Measurements from ENCODE around the gene KCNQ1. TPM values are rescaled to one million over a fixed set of nuclear protein-coding genes. Genes with fewer than 3 reads are reported as not detected.

Gene KCNQ1
- polyA plus RNA-seq, 1 of the 3 experiments (the other 2 are of a cell fraction), result 0.05 TPM

- H3K27me3 ChIP-seq (ENCODE audit: insufficient read depth), result no peaks in the 10 kb centered on the region
Measured at GRCh38 chr11:2555336-2555735, 110.5 kb downstream of the KCNQ1 start.

More at GRCh38 chr11:2555336-2555735, 110.5 kb downstream of the KCNQ1 start:
- TF ChIP-seq GABPA (IDR thresholded peaks at IDR 0.05; ENCODE audit: low read depth) (no peak), MEF2A (IDR thresholded peaks at IDR 0.05; ENCODE audit: borderline replicate concordance, low read depth) (no peak), USF1 (IDR thresholded peaks at IDR 0.05; ENCODE audit: borderline replicate concordance, low read depth) (no peak), SIN3A (IDR thresholded peaks at IDR 0.05; ENCODE audit: borderline replicate concordance, low read depth, low read length) (no peak), RCOR1 (IDR thresholded peaks at IDR 0.05; ENCODE audit: low read length) (no peak), TEAD4 (IDR thresholded peaks at IDR 0.05; ENCODE audit: borderline replicate concordance, insufficient read depth) (no peak), JUND (IDR thresholded peaks at IDR 0.05) (no peak), EP300 (IDR thresholded peaks at IDR 0.05; ENCODE audit: borderline replicate concordance in 1 of 2, low read depth in 1 of 2, low read length in 1 of 2) (no peak), IRF3 (IDR thresholded peaks at IDR 0.05; ENCODE audit: low read depth, low read length) (no peak), SMC3 (IDR thresholded peaks at IDR 0.05; ENCODE audit: low read depth, low read length) (no peak), CTCF (IDR thresholded peaks at IDR 0.05) (no peak), YY1 (IDR thresholded peaks at IDR 0.05; ENCODE audit: low read depth) (no peak), FOSL2 (IDR thresholded peaks at IDR 0.05; ENCODE audit: borderline replicate concordance, low read depth) (no peak)
- no peak overlapping the region for H3K4me3 ChIP-seq (ENCODE audit: low read depth in 2 of 2, low read length in 1 of 2)
- no peaks in the 10 kb centered on the region for H3K9me2 ChIP-seq
- no peaks in the 10 kb centered on the region for H3K9me3 ChIP-seq
- H3K4me1 ChIP-seq (ENCODE audit: control insufficient read depth in 1 of 2, insufficient read depth in 2 of 2, low read depth in 1 of 2, low read length in 1 of 2), result no peaks in the 10 kb centered on the region
- no peaks in the 10 kb centered on the region for H3K79me2 ChIP-seq (ENCODE audit: insufficient read depth)
- no peak overlapping the region for H2AFZ ChIP-seq (ENCODE audit: low read depth)
- H3K27ac ChIP-seq (ENCODE audit: low read depth in 2 of 2, low read length in 1 of 2), result no peak overlapping the region
- H3K4me2 ChIP-seq, result no peak overlapping the region
- no peaks in the 10 kb centered on the region for H3K36me3 ChIP-seq (replicated peaks in 1 of 2; ENCODE audit: control insufficient read depth in 1 of 2, insufficient read depth in 2 of 2, low read length in 1 of 2)
- no peaks in the 10 kb centered on the region for H3F3A ChIP-seq (replicated peaks; ENCODE audit: insufficient read depth)
- CTCF ChIA-PET, result interaction anchor here (0.8 to 2.7 kb wide), 5 partner anchors 12 to 333 kb away, joined by 3 to 14 read pairs (median 10); no protein-coding TSS in a partner anchor
- H3K9ac ChIP-seq, result no peak overlapping the region
- POLR2A ChIA-PET, result no interaction called here
- WGBS (ENCODE audit: low lambda C conversion rate), result 55% methylated on average over 2 of the region's 11 CpGs
- no peak for DNase-seq
- no peaks in the 10 kb centered on the region for H4K20me1 ChIP-seq (ENCODE audit: insufficient read depth)

All from SK-N-SH (cell line).